HK-2 (cell line): ENCODE results near the gene SH3RF1.
A peak's percentile ranks its signal among the peaks of the same experiment; 100 is the strongest.

Experiments used
- DNase-seq: peaks from one replicate; pipeline ENCODE4 v3.0.0-alpha.2; 2018; ENCODE audit not compliant: unreplicated experiment

Gene SH3RF1

DNA sequence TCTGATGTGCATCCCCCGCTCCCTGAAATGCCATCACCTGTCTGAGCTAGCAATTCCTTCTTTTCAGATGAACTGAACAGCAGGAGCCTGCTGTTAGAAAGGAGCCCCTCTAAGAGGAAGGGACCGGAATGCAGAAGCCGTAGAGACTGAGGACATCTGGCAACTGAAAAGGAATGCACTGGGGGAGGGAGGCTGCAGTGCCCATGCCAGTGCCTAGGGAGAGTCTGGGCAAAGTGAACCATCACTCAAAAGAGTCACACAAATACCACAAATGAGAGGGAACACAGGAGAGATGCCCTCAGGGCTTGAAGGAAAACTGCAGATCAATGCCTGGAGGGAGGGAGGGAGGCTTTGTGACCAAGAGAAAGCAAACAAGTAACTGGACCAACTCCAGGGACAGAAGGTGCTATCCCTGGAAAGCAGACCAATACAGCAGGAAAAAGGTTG is 166.8 kb downstream of the SH3RF1 start:
- DNase-seq, result no peak

DNA sequence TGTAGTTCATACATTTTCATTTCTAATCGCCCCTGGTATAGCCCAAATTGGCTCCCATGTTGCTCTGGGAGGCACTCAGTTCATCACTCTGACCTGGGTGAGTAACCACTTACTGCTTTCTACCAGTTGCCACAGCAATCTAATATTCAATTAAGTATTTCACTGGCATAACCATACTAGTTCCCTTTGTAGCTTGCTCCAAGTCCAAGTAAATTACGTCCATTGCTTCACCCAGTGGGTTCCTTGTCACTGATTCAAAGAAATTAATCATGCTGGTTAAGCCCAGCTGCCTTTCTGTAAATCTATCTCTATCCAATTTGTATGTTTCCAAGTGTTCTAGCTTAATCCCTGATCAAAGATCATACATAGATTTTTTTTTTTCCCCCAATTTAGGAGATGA is 168.7 kb downstream of the SH3RF1 start:
- no peak for DNase-seq

DNA sequence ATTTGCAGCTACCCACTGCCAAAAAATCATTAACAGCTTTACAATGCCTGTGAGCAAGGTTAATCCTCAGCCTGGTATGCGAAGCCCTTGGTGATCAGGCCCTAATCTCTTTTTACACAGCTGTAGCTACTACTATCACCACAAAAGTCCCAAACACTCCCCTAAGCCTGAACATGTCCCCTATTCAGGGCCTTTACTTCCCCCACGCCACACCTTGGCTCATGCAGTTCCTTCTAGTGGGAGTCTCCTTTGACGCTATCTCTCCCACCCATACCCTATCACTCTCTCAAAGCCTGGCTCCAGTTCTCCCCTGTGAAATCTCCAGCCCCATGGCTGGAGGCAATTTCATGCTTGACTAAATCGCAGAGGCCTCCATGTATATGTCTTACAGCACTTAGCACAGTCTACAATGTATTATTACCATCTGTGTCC is 170.1 kb downstream of the SH3RF1 start:
- DNase-seq, result no peak

DNA sequence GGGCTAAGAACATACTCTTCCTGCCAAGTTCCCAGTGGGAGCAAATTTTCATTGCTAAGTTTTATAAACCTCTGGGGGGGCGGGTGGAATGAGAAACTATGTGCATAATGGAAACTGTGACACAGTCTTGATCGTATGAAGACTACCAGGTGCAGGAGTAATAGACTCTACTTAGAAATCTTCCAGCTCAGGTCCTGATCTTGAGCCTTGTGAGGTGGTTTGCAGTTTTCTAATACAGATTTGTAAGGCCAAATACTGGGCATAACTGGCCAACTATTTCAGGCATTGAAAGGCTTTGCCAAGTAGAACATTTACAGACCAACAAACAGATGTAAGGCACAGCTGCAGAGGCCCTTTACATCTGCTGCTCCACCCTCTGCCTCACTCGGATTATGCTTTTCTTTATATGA is 171.0 kb downstream of the SH3RF1 start:
- no peak for DNase-seq

DNA sequence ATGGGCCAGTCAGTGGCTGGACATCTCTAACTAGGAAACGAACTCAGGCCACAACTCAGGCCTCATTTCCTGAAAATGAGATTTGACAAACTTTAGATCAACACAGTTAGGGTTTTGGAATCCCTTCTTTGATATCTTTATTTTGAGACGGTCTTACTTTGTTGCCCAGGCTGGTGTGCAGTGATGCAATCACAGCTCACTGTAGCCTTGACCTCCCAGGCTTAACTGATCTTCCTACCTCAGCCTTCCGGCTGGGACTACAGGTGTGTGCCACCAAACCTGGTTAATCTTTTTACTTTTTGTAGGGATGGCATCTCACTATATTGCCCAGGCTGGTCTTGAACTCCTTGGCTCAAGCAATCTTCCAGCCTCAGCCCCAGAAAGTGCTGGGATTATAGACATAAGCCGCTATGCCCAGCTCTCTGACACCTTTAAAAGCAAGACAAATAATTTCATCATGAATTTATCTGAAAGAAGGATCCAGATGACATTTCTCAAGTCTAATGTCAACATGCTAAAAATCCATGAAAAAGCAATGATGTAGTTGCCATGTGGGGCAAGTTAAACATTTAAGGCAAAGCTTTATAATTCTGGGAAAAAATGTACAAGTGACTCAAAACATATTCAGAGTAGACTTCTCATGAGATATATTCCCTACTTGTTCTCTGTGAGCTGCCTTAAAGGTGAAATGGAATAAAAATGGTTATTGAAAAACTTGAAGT is 171.6 kb downstream of the SH3RF1 start:
- no peak for DNase-seq

DNA sequence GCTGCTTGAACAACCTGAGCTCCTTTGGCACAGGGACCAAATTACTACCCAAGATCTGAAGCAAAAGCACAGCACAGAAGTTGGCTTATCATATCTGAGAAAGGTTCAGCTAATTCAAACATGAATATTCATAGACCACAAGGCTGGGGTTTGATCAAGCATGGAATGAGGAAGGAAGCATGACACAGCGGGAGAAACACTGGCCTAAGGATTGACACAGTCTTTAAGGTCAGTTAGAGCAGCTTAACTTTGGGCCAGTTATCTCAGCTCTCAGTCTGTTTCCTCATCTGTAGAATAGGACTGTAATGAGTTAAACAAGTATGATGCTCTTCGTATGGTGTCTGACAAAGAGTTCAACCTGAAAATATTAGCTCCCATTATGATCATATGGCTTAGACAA is 172.2 kb downstream of the SH3RF1 start:
- DNase-seq, result no peak

DNA sequence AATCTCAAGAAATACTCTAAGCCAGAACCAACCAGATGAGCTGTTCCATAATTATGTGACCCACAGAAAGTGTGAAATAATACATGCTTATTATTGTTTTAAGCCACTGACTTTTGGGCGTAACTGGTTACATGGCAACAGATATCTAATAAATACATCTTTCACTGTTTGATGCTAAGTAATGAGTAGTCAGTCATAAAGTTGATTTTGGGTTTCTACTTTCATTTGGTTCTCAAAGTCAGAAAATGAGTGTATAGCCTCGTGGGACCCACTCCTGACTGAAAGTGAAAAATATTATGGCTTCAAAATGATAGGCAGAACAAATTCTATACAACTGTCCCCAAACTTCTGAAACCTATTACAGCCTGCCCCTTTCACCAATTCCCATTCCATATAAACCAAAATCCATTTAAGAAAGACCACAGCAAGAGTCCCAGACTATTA is 172.7 kb downstream of the SH3RF1 start:
- no peak for DNase-seq

DNA sequence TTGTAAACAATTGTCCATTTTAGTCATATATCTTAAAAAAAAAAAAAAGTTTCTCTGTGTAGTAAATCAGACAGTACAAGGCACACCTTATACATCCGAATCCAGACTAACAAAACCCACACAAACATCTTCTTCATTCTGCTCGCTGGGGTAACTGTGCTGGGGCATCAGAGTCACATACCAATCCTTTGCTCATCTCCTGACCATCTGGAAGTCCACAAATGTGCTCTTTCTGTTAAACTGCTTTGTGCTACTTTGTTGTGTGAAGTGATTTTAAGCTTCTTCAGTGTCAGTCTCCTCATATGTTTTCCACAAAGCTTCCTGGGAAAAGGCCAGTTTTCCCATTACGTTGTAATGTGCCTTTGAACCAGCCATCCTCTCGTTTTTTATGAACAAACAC is 174.5 kb downstream of the SH3RF1 start:
- DNase-seq, result no peak

DNA sequence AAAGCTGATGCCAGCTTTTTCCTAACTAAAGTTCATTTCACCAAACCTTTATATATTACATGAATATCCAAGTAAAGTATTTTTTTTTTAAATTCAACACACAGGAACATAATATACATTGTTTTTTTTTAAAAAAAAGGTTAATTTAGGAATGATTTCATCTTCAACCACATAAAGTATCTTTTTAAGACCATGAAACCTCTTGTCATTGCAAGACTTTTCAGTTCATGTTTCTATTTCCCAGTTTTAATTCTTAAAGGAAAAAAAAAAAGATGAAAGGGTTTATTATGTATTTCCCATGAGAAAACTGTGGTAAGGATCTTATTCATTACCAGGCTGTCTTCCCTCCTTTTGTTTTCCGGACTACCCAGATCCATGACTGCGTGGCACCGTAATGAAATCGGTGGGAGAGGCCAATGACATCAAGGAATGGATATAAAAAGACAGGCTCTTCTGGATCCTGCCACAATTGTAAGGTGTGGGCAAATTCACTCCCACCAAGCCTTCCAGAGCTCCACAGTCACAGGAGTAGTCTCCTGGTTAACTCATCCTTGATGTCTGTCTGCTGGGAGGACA is 176.0 kb downstream of the SH3RF1 start:
- no peak for DNase-seq

DNA sequence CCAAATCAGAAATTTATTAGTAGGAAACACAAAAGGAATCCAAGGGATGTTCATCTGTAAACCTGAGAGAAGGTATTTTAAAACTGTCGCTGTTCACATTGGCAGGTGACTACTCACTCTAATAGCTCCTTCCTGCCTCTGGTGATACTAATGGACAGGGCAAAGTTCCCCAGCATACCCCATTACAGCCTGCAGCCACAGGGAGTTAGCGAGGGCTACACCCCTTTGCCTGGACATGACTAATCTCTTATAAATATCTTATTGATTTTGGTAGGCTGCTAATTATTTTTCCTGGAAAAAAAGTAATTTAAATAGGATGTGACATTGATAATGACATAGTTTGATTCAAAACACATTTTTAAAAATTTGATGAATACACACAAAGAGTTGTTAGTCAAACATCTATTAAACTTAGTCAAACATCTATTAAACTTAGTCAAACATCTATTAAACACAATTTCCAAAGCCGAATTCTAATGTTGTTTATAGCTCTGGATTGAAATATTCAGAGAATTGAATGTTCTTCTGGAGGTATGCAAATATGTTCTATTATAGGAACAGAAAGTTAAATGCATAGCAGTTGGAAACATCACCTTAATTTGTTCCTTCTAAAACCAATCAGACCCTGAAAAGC is 177.8 kb downstream of the SH3RF1 start:
- no peak for DNase-seq

DNA sequence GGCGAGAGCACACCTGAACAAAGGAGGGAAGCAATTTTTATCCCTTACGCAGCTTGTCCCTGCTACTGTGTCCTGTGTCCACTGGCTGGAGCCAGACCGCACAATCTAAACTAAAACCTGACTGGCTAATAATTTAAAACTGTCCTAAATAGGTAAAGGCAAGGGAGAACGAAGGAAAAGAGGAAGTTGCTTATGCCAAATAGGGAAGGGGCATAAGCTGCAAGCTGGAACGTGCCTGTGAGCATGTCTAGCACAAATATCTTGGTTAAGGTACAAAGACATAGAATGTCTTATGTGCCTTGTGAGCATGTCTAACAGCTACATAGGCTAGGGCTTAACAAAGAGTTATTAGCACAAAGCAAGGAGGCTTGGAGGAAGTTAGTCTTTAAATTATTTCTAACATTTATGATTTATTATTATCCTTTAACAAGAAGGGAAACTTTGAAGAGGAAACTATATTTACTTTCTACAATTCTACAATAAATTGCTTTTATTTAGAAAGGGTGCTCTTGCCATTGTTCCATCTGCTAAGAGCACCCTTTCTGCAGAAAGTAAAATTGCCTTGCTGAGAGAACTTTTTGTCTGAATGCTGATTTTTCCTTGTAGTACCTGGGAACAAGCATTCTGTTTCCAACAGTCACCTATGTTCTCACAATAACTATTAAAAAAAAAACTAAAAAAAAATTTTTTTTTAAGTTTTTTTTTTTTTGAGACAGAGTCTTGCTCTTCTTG is 180.1 kb downstream of the SH3RF1 start:
- DNase-seq, result no peak

DNA sequence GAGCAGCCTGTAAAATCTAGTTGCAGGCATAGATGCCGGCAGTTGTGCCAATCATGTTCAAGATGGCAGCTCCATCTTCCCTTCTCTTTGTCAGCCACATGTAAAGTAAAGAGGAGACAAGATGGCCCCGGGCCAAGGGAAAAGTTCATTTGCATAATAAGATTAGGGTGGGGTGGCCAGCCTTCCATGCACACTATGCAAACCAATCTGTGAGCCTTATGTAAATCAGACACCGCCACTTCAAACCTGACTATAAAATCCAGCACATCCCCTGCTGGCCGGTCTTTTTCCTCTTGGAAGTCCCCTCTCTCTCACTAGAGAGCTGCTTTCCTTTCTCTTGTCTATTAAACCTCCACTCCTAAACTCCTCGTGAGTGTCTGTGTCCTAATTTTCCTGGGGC is 181.8 kb downstream of the SH3RF1 start:
- no peak for DNase-seq

DNA sequence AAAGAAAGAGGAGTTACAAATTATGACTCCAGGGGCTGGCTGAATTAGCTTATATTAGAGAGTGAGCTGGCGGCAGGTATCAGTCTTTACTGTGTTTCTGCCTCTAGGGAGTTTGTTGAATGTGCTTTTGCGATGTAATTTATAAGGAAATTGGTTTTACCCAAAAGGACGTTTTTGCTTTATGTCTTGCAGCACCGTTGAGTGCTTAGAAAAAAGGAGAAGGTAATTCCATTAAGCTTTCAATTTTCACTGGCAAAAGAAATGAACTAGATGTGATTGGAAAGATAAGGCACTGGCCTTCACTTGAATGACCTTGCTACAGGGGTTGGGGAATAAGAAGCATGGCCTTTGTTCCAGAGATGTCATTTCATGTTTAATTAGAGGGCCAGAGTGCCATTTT is 185.8 kb downstream of the SH3RF1 start:
- DNase-seq, result no peak

DNA sequence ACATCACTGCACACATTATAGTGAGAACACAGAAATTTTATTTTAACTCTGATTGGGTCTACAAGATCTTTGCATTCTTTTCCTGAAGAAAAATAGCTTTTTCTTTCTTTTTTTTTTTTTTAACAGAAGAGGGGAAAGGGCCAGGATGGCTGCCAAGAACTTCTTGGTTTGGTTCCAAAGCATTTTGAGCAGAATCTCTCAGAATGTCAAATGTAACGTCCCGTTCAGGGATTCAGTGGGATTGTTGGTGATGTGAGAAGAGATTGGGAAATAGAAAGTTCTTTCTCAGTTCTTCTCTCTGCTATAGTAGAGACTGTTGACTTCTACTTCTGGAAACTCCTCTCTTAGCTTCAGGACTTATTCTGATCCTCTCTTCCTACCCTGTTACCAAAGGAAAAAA is 189.8 kb downstream of the SH3RF1 start:
- no peak for DNase-seq

DNA sequence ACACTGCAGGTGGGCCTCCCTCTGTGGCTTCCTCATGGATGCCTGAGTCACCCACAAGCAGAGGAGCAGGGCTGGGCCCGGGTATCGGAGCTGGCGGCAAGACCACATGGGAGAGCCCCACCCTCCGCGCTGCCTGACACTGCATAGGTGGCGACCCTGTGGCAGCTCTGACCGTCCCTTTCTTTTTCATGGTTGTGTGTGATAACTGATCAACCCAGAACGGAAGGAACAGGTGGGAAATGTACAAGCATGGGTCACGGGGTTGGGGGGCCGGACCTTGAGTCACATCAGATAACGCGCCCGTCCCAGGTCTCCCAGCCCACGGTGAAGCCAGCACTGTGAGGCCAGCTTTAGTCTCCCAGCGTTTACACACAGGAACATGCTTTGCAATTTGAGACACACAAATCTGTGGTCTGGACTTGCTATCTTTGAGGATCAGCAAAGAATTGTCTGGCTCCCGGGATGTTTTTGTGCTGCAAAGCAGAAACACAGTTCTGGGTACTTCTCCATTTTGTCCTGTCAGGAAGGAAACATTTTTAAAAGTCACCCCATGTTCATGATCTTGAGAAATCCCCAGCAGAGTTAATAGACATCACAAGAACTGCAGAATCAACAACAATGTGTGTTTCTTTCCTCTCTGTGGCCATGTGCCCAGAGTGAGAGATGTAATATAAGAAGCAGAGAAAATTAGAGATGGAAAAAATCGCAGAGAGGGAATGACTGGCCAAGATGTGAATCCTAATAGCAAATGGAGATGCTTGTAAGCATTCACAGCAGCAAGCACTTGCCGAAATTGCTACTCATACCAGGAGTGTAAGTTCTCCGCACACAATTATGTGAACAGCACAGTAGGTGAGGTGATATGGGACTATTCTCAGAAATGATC is 190.6 kb downstream of the SH3RF1 start:
- no peak for DNase-seq

DNA sequence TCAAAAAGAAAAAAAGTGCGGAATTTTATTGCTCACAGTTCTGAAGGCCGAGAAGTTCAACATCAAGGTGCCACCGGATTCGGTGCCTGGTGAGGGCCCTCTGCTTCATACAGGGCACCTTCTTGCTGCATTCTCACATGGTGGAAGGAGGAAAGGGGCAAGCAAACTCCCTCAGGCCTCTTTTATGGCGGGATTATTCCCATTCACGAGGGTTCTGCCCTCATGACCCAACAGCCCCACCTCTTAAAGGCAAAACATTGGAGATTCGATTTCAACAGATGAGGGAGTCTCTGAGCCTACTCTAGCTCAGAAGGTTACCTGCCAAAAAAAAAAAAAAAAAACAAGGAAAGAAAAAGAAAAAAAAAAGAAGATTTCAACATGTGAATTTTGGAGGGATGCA is 196.6 kb downstream of the SH3RF1 start:
- no peak for DNase-seq

DNA sequence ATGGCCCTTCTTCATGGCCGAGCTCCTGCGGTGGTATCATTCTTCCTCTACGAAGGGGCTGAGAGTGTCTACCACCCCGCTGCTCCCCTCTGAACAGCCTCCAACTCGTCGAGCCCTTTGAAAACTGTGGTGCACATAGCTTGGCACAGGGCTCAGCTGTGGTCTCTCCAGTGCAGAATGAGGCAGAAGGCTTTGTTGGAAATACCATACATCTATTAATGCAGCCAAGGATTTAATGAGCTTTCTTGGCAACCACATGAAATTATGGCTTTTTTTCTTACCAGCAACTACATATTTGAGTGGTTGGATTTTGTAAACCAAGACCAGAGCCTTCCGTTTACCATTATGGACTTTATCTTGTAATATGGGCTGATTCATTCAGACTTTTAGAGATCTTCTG is 199.0 kb downstream of the SH3RF1 start:
- DNase-seq, result no peak

DNA sequence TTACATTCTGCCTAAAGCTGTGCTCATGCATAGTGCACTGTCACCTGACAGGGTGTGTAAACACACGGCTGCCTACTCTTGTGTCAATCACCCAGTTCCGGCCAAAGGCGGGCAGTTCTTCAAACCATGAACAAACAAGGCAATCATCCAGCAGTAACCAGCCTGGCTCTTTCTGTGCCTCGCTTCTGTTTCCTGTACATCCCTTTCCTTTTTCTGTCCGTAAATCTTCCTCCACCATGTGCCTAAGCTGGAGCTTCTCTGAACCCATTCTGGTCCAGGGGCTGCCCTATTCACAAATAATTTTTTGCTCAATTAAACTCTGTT is 199.9 kb downstream of the SH3RF1 start:
- DNase-seq, result peak; percentile 50

DNA sequence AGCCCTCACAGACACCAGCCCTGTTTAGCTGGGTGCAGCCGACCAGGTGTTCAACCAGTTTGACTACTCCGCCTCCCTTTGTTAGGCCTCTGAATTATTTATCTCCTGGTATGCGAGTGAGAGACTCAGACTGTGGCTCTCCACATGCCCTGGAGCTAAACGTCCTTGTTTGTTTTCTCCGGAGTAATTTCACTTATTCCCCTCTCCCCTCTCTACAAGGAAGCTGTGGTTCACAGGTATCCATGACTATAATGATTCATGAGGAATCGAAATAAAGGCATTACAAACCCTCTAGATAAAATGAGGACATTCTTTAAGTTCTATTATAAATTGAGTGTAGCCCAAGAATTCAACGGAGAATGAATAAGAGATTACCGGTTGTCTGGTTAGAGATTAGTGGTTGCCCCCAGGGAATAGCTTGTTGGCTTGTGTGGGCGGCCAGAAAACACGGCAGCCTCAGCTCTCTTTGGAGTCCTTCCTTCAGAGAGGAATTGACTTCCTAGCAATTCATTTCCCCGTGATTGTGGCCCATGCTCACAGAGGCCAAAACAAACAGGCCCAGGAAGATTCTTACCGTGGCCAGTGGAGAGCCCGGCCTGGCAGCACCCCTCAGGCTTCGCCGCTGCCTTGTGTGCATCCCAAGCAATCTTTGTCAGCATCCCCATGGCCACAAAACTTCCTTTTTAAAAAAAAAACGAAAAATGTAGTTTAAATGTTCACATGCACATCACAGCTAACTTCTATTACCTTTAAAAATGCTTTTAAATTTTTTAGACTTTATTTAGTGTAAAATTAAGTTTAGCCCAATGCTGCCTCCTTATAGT is 200.5 kb downstream of the SH3RF1 start:
- peak; percentile 53 for DNase-seq

DNA sequence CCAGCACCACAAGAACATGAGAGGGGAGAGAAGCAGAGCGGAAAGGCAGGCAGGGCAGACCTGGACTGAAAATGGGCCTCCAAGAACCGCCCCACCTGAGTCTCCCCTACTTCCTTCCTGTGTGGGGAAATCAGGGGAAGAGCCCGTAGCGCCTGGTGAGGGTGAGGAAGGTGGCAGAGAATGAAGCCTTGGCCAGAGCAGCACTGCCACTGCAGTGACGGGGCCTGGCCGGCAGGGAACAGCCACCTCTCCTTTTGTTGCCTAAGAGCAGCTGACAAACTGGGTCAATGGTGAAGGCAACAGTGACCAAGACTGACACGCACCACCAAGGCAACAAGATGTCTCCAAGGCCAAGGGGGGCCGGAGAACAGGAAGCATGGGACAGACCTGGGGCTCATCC is 202.3 kb downstream of the SH3RF1 start:
- DNase-seq, result no peak

DNA sequence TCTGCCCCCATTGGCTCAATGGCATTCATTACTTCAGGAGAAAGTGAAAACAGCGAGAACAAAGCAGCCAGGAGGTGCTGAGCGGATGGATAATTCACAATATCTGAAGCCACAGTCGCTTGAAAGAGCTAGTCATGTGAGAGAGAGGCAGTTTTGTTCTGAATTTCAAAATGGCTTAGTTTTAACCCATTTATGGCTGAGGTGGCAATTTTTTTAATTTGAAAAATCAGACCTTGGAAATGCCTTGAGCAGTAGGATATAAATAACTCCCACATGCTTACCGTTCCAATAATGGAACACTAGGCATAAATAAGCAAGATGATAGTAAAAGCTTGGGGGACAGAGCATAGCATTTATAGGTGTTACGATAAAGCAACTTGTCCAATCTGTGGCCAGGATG is 203.8 kb downstream of the SH3RF1 start:
- DNase-seq, result no peak
